H1 (cell line): ENCODE data around the gene LY86. TPM values are rescaled to one million over a fixed set of nuclear protein-coding genes. Genes with fewer than 3 reads are reported as not detected.

Source experiments
- CTCF ChIA-PET: fragments of 300-600 bp; sonication (Branson Sonifier 250); formaldehyde crosslinking; loops from one replicate; lab custom pipeline; 2021; ENCODE audit not compliant: partially characterized antibody; lab: Charles Lee
- POLR2A ChIA-PET: fragments of 300-600 bp; sonication (Branson Sonifier 250); formaldehyde crosslinking; loops from one replicate; lab custom pipeline; 2021; ENCODE audit warnings: inconsistent platforms; ENCODE audit not compliant: partially characterized antibody; lab: Charles Lee
- DNase-seq, 2 experiments: peaks; one replicate each; pipeline versions ENCODE4 v3.0.0 to v3.0.0-alpha.2; 2010 to 2022; ENCODE audit warnings: low spot score in 2 of 2, low read depth in 1 of 2, mixed read lengths in 1 of 2
- FAIRE-seq: peaks from 2 replicates; lab custom pipeline; 2011; peaks lifted over from hg19 to GRCh38; lab: Jason Lieb, UNC
- H2AFZ ChIP-seq: 2 replicates; pipeline ENCODE4 v1.8.1; 2012; ENCODE audit warnings: low read length, inconsistent platforms
- H2AK5ac ChIP-seq: 2 replicates; pipeline ENCODE4 v1.6.1; 2013; ENCODE audit warnings: low read depth, low read length
- H2BK120ac ChIP-seq: replicated peaks from 2 replicates; pipeline ENCODE3; 2013; ENCODE audit warnings: low read depth, low read length, inconsistent platforms
- H2BK12ac ChIP-seq: 2 replicates; pipeline ENCODE4 v1.6.1; 2013; ENCODE audit warnings: low read depth, low read length
- H2BK15ac ChIP-seq: 2 replicates; pipeline ENCODE4 v1.6.1; 2013; ENCODE audit warnings: low read length
- H2BK20ac ChIP-seq: 2 replicates; pipeline ENCODE4 v1.6.1; 2013; ENCODE audit warnings: low read length
- H2BK5ac ChIP-seq: 2 replicates; pipeline ENCODE4 v1.6.1; 2013; ENCODE audit warnings: low read depth, low read length
- H3K14ac ChIP-seq: 2 replicates; pipeline ENCODE4 v1.6.1; 2013; ENCODE audit warnings: inconsistent platforms; ENCODE audit not compliant: insufficient read length
- H3K18ac ChIP-seq: 2 replicates; pipeline ENCODE4 v1.6.1; 2013; ENCODE audit warnings: low read length; ENCODE audit errors: extremely low read depth
- H3K23ac ChIP-seq: 2 replicates; pipeline ENCODE4 v1.6.1; 2013; ENCODE audit warnings: inconsistent platforms; ENCODE audit not compliant: insufficient read length
- H3K23me2 ChIP-seq: 2 replicates; pipeline ENCODE4 v1.6.1; 2013; ENCODE audit warnings: low read depth, low read length
- H3K27ac ChIP-seq: 2 replicates; pipeline ENCODE4 v1.6.1; 2011; ENCODE audit warnings: low read depth, low read length, inconsistent platforms
- H3K27me3 ChIP-seq, 4 experiments: replicated peaks in 1 of 4; 1 replicate in 1 of 4; 2 replicates in 3 of 4; pipeline versions ENCODE4 v1.6.1 to v1.8.1; 2011 to 2013; ENCODE audit warnings: low read length in 3 of 4, mild to moderate bottlenecking in 3 of 4, inconsistent platforms in 2 of 4, mixed read lengths in 2 of 4, moderate library complexity in 1 of 4; ENCODE audit not compliant: control insufficient read depth in 3 of 4, insufficient read depth in 3 of 4; ENCODE audit errors: extremely low read depth in 1 of 4
- H3K36me3 ChIP-seq, 4 experiments: 2 replicates each; pipeline versions ENCODE4 v1.6.1 to v1.8.1; 2011 to 2013; ENCODE audit warnings: mild to moderate bottlenecking in 4 of 4, low read length in 3 of 4, moderate library complexity in 2 of 4, control low read depth in 1 of 4, inconsistent platforms in 1 of 4; ENCODE audit not compliant: insufficient read depth in 4 of 4, control insufficient read depth in 2 of 4
- H3K4ac ChIP-seq: replicated peaks from 2 replicates; pipeline ENCODE3; 2013; ENCODE audit warnings: low read length, low read depth, mixed read lengths, inconsistent platforms; ENCODE audit not compliant: insufficient read length
- H3K4me1 ChIP-seq, 4 experiments: replicated peaks in 1 of 4; 1 replicate in 1 of 4; 2 replicates in 3 of 4; pipeline versions ENCODE4 v1.6.1 to v1.8.1; 2011 to 2013; ENCODE audit warnings: low read length in 3 of 4, inconsistent platforms in 2 of 4, mixed read lengths in 1 of 4; ENCODE audit not compliant: insufficient read depth in 4 of 4, control insufficient read depth in 3 of 4
- H3K4me2 ChIP-seq, 2 experiments: 2 replicates each; pipeline versions ENCODE4 v1.6.1 to v1.8.1; 2011 to 2013; ENCODE audit warnings: low read depth in 2 of 2, low read length in 2 of 2, control low read depth in 1 of 2, inconsistent platforms in 1 of 2, mild to moderate bottlenecking in 1 of 2; ENCODE audit not compliant: insufficient read depth in 1 of 2
- H3K4me3 ChIP-seq, 4 experiments: fragments of 200-600, 300-600 bp in 1 of 4; sonication (generic), shearing (Covaris generic), sonication (Bioruptor Twin) in 1 of 4; 2 replicates each; pipeline versions ENCODE4 v1.5.1 to v1.8.1; 2011 to 2016; ENCODE audit warnings: low read length in 4 of 4, low read depth in 3 of 4, control low read depth in 2 of 4, inconsistent platforms in 2 of 4, mild to moderate bottlenecking in 2 of 4, mixed read lengths in 1 of 4, moderate library complexity in 1 of 4; ENCODE audit not compliant: insufficient read depth in 2 of 4; ENCODE audit errors: extremely low read depth in 1 of 4
- H3K56ac ChIP-seq: replicated peaks from 2 replicates; pipeline ENCODE3; 2013; ENCODE audit warnings: low read depth, mild to moderate bottlenecking, mixed read lengths, low read length, inconsistent platforms; ENCODE audit not compliant: insufficient read length
- H3K79me1 ChIP-seq: 2 replicates; pipeline ENCODE4 v1.6.1; 2013; ENCODE audit warnings: low read depth, low read length, control low read depth
- H3K79me2 ChIP-seq, 2 experiments: 2 replicates each; pipeline versions ENCODE4 v1.6.1 to v1.8.1; 2012 to 2013; ENCODE audit warnings: low read length in 2 of 2, mild to moderate bottlenecking in 2 of 2, inconsistent platforms in 1 of 2; ENCODE audit not compliant: insufficient read depth in 2 of 2, control insufficient read depth in 1 of 2
- H3K9ac ChIP-seq, 4 experiments: replicated peaks in 1 of 4; 1 replicate in 1 of 4; 2 replicates in 3 of 4; pipeline versions ENCODE4 v1.6.1 to v1.8.1; 2011 to 2013; ENCODE audit warnings: low read depth in 3 of 4, low read length in 3 of 4, control low read depth in 2 of 4, mild to moderate bottlenecking in 2 of 4, moderate library complexity in 2 of 4, inconsistent platforms in 1 of 4; ENCODE audit errors: extremely low read depth in 1 of 4
- H3K9me3 ChIP-seq, 2 experiments: 2 replicates each; pipeline versions ENCODE4 v1.6.1 to v1.8.1; 2012 to 2013; ENCODE audit warnings: mild to moderate bottlenecking in 2 of 2, moderate library complexity in 2 of 2, control low read depth in 1 of 2, inconsistent platforms in 1 of 2, low read depth in 1 of 2, low read length in 1 of 2, mixed read lengths in 1 of 2; ENCODE audit not compliant: insufficient read depth in 2 of 2
- H4K20me1 ChIP-seq, 2 experiments: replicated peaks in 1 of 2; 2 replicates each; pipeline versions ENCODE3 to v1.8.1; 2011 to 2013; ENCODE audit warnings: inconsistent platforms in 2 of 2, low read length in 2 of 2, mild to moderate bottlenecking in 1 of 2; ENCODE audit not compliant: insufficient read depth in 2 of 2, control insufficient read depth in 1 of 2
- H4K5ac ChIP-seq: 2 replicates; pipeline ENCODE4 v1.6.1; 2013; ENCODE audit warnings: low read length, low read depth, mixed read lengths, inconsistent platforms; ENCODE audit not compliant: insufficient read length
- H4K8ac ChIP-seq: 2 replicates; pipeline ENCODE4 v1.8.0; 2013; ENCODE audit warnings: mild to moderate bottlenecking, moderate library complexity, low read length, inconsistent platforms; ENCODE audit not compliant: insufficient read depth; ENCODE audit errors: extremely low read depth
- H4K91ac ChIP-seq: replicated peaks from 2 replicates; pipeline ENCODE3; 2013; ENCODE audit warnings: low read length, mixed read lengths, inconsistent platforms; ENCODE audit not compliant: insufficient read length
- ASH2L ChIP-seq: fragments of 200-600, 300-600 bp; sonication (generic); IDR thresholded peaks from one replicate; pipeline ENCODE4 v1.7.1; 2017; ENCODE audit warnings: low read length
- ATF3 ChIP-seq: IDR thresholded peaks from 2 replicates; pipeline ENCODE4 v1.6.1; 2011; ENCODE audit warnings: low read depth, mild to moderate bottlenecking, low read length; ENCODE audit not compliant: insufficient read depth
- EGR1 ChIP-seq: IDR thresholded peaks from 2 replicates; pipeline ENCODE4 v1.6.1; 2011; ENCODE audit warnings: low read depth, low read length, borderline replicate concordance
- HDAC6 ChIP-seq: IDR thresholded peaks from one replicate; pipeline ENCODE4 v1.7.1; 2012; ENCODE audit warnings: low read depth, mild to moderate bottlenecking, inconsistent platforms, low read length, moderate library complexity
- JUND ChIP-seq: IDR thresholded peaks from 2 replicates; pipeline ENCODE4 v1.6.1; 2011; ENCODE audit warnings: mild to moderate bottlenecking, improper control_type of control experiment, low read length
- RAD21 ChIP-seq, 2 experiments: IDR thresholded peaks in 1 of 2; conservative IDR thresholded peaks in 1 of 2; 2 replicates each; pipeline ENCODE4 v1.6.1; 2011; ENCODE audit warnings: low read depth in 2 of 2, low read length in 2 of 2, improper control_type of control experiment in 1 of 2, inconsistent platforms in 1 of 2, mild to moderate bottlenecking in 1 of 2, moderate library complexity in 1 of 2
- TCF12 ChIP-seq: IDR thresholded peaks from 2 replicates; pipeline ENCODE4 v1.6.1; 2011; ENCODE audit warnings: low read depth, mild to moderate bottlenecking, low read length
- TEAD4 ChIP-seq: IDR thresholded peaks from 2 replicates; pipeline ENCODE4 v1.6.1; 2012; ENCODE audit warnings: low read depth, low read length, inconsistent platforms, mixed read lengths
- YY1 ChIP-seq: IDR thresholded peaks from 2 replicates; pipeline ENCODE4 v1.6.1; 2011; ENCODE audit warnings: low read depth, mild to moderate bottlenecking, low read length
- ZNF274 ChIP-seq: IDR thresholded peaks from 2 replicates; pipeline ENCODE4 v1.7.0; 2012; ENCODE audit warnings: low read length, borderline replicate concordance; ENCODE audit errors: extremely low read depth
- WGBS, 2 experiments: shearing (Covaris generic) in 1 of 2; methylation state at CpG; one replicate each; pipeline versions ENCODE4 v1.1.6 to v1.1.7; 2013 to 2015; ENCODE audit warnings: low lambda C conversion rate in 2 of 2, mixed read lengths in 2 of 2, inconsistent platforms in 1 of 2, low coverage in 1 of 2, missing lambda C conversion rate in 1 of 2; ENCODE audit not compliant: insufficient replicate concordance in 2 of 2, insufficient coverage in 1 of 2, insufficient read length in 1 of 2; ENCODE audit errors: extremely low coverage in 1 of 2, missing lambda C conversion rate in 1 of 2; 5-methylcytosine and 5-hydroxymethylcytosine counted together
- polyA plus RNA-seq, 7 experiments: library from polyadenylated mRNA; depleted of rRNA in 3 of 7; stranded (reverse) in 5 of 7; unstranded in 2 of 7; fragments of >200 nt in 5 of 7; fragments of 200-250 nt in 2 of 7; gene quantifications; 1 replicate in 5 of 7; 2 replicates in 1 of 7; 4 replicates in 1 of 7; pipeline versions ENCODE4 v1.2.1 to v1.2.3, GENCODE V29; 2011 to 2013; ENCODE audit warnings: missing spikeins in 2 of 7, mixed read lengths in 2 of 7
- total RNA-seq: library from RNA; stranded (reverse); fragmentation: NEBNext Ultra II Directional; extraction: Animal tissue kit (Norgen Biotek cat#: 25700); gene quantifications from 2 replicates; pipeline ENCODE4 v1.2.1, GENCODE V29; 2021

Gene LY86
- total and polyA plus RNA-seq, 2 of the 8 experiments (the other 6 are each of a cell fraction or from before 2014, with no cell fraction given): not detected

GRCh38 chr6:6547110-6547879, 41.2 kb upstream of the LY86 start:
- H2BK120ac ChIP-seq: no peak overlapping the region
- H2BK12ac ChIP-seq: peak overlapping the region; percentile 78; the same call in 1 of the 2 replicates
- H4K20me1 ChIP-seq: no peaks in the 10 kb centered on the region
- H3K4me3 ChIP-seq: peak overlapping the region; percentile 25 to 67 (median 58); a peak in 7 of 8 replicates
- H3K23ac ChIP-seq: no peak overlapping the region
- H3K4ac ChIP-seq: no peak overlapping the region
- H4K5ac ChIP-seq: no peak overlapping the region
- no peaks in the 10 kb centered on the region for H3K79me2 ChIP-seq
- H2BK20ac ChIP-seq: peak overlapping the region; percentile 84; the same call in 1 of the 2 replicates
- peak overlapping the region in 2 of 4 experiments; percentile 54 to 55; a peak in 4 of 7 replicates for H3K9ac ChIP-seq
- 27% methylated on average over 14 of the region's 14 CpGs; no CpG with 5 or more reads in 1 of the 2 experiments for WGBS, 2 experiments
- H4K91ac ChIP-seq: peak overlapping the region; percentile 18
- peak overlapping the region; percentile 76 for H2AFZ ChIP-seq
- peak overlapping the region; percentile 95; the same call in 1 of the 2 replicates for H4K8ac ChIP-seq
- peak overlapping the region; percentile 72; the same call in 1 of the 2 replicates for H3K18ac ChIP-seq
- H3K36me3 ChIP-seq: no peaks in the 10 kb centered on the region
- no peak overlapping the region for H3K14ac ChIP-seq
- no peak overlapping the region for H2BK5ac ChIP-seq
- peak; percentile 97 for FAIRE-seq
- H3K4me2 ChIP-seq: peak overlapping the region; percentile 10 to 88
- no peak overlapping the region for H2AK5ac ChIP-seq
- H3K27me3 ChIP-seq: peaks cover 2 to 20% (median 13%) of the 10 kb centered on the region in 4 experiments; a peak in 6 of 7 replicates
- H3K4me1 ChIP-seq: peaks cover 5 to 11% (median 7%) of the 10 kb centered on the region in 4 experiments
- peaks cover 6% of the 10 kb centered on the region; the same call in 1 of the 2 replicates for H3K23me2 ChIP-seq
- no peaks in the 10 kb centered on the region for H3K9me3 ChIP-seq
- peak; percentile 69 to 91 for DNase-seq
- H3K56ac ChIP-seq: no peak overlapping the region
- no peaks in the 10 kb centered on the region for H3K79me1 ChIP-seq
- H2BK15ac ChIP-seq: no peak overlapping the region
- ChIA-PET CTCF (interaction anchor here (0.6 to 3.5 kb wide), 38 partner anchors 9 to 1490 kb away, joined by 3 to 31 read pairs (median 4); partner anchors contain the start of gene F13A1), POLR2A (interaction anchor here (0.7 to 1.8 kb wide), 9 partner anchors 10 to 1404 kb away, joined by 3 to 7 read pairs (median 3); partner anchors contain the start of gene F13A1)
- no peak overlapping the region for H3K27ac ChIP-seq
- TF ChIP-seq TCF12 (no peak), ASH2L (no peak), ATF3 (peak; percentile 57; the same call in 1 of the 2 replicates), EGR1 (no peak), RAD21 (IDR thresholded peaks at IDR 0.05 in 1 of 2, conservative IDR thresholded peaks at IDR 0.05 in 1 of 2; ENCODE audit: low read depth in 2 of 2, low read length in 2 of 2) (peak; percentile 93 to 94), YY1 (no peak), JUND (peak; percentile 77; the same call in 1 of the 2 replicates), TEAD4 (no peak), ZNF274 (no peak), HDAC6 (no peak)
